Stimulated activated CD8-positive, alpha-beta memory T cell treated with anti-CD3 and anti-CD28 coated beads, Interleukin-7, amount 100 ng/mL, for 24 hours (primary cell): ENCODE data around the gene ZBTB42.

ENCODE experiments used
- DNase-seq: peaks from one replicate; pipeline ENCODE4 v3.0.0-alpha.2; 2020; ENCODE audit warnings: low read depth

ZBTB42 gene

DNA sequence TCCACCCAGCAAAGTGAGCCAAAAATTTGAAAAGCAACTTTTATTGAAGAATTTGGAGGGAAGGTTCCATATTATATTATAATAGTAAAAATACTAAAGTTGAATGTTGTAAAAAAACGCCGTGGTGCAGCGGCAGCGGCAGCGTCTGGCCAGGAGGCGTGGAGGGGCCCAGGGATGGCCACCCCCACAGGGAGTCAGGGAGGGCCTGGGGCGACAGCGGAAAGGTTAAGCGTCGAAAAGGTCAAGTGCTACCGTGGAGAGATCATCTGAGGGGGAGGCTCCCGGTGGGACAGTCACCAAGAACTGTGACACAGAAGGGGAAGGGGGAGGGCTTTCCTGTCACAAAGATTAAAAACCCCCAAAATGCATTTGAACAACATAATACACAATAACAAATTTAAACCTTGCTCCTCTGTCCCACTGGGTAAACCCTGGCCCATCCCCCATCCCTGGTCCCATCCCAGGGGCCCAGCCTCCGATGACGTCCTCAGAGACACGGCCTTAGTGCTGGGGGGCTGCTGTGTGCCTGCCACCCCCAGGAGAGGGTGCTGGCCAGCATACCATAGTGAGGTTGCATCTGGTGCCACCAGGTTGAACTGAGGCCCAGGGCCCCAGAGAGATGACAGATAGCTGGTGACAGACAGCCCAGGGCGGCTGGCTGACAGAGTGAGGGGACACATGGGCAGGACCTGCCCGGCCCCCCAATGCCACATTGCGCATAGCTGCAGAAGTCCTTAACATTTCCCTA lies 31.4 kb upstream of the ZBTB42 start:
- no peak for DNase-seq

- DNase-seq, result no peak
Measured at GRCh38 chr14:104770072-104770579, 30.8 kb upstream of the ZBTB42 start.

DNA sequence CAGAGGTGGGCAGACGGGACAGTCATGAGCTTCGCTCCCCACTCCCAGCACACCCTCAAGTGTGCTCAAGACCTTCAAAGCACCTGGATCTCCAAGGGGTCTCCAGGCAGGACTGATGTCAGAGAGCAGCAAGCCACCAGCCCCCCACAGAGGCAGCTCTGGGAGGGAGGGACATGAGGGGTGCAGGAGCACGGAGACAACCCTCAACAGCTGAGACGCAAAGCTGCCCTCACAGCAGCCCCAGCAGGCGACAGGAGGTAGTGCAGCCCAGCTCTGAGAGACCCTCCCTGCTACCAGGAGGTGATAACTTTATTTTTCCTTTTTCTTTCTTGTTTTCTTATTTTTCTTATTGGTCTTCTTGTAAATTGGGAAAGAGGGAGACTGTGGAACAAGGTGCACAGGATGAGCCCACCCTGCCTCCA lies 30.0 kb upstream of the ZBTB42 start:
- DNase-seq, result no peak

DNA sequence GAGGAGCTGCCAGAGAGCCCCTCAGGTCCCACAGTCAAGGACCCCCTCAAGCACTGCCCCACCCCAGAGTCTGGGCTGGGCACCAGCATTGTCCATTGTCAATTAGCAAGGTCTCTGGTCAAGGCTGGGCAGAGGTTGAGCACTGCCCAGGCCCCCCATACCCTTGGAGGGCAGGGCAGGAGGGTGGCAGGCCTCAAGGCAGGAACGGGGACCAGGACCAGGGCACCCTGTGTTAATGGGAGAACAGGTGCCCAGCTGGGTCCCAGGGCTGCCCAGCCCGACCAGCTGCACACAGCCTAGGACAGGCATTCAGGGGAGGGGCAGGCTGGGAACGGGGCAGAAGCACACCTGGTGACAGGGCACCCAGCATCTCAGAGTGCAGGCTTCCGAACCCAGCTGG lies 29.5 kb upstream of the ZBTB42 start:
- DNase-seq, result no peak

DNA sequence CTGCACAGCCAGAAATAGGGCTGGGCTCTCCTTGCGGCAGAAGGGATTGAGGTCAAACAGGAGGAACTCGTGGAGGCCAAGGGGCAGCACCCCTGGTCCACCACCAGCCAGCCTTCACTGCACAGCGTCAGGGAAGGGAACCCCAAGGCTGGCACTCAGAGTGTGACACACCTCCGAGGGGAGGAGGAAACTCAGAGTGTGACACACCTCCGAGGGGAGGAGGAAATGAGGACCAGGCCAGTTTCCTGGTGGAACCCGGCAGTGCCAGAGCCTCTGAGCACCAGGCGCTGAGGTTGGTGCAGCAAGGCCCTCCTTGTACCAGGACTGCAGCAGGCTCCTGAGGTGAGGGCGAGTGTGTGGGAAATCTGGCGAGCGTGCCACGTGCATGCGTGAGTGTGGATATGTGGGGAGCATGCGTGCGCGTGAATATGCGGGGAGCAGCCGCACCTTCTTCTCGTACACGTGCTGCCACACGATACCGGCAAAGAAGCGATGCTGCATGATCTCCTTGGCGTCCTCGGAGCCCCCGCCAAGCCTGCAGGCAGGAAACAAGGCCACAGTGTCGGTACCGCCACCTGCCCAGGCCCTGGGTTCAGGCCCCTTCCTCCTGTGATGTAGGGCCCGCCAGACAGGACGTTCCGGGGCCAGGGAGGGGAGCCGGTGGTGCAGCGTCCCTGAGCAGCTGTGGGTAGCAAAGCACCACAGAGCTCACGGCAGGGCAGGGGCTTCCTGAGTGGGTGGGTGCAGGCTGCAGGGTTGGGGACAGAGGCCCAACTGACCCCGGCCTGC lies 28.8 kb upstream of the ZBTB42 start:
- DNase-seq, result no peak

- DNase-seq, result no peak
Measured at GRCh38 chr14:104772707-104773504, 28.0 kb upstream of the ZBTB42 start.

- DNase-seq, result no peak
Measured at GRCh38 chr14:104773505-104774452, 27.1 kb upstream of the ZBTB42 start.

GRCh38 chr14:104774453-104775072 lies 26.3 kb upstream of the ZBTB42 start:
- DNase-seq, result no peak

DNA sequence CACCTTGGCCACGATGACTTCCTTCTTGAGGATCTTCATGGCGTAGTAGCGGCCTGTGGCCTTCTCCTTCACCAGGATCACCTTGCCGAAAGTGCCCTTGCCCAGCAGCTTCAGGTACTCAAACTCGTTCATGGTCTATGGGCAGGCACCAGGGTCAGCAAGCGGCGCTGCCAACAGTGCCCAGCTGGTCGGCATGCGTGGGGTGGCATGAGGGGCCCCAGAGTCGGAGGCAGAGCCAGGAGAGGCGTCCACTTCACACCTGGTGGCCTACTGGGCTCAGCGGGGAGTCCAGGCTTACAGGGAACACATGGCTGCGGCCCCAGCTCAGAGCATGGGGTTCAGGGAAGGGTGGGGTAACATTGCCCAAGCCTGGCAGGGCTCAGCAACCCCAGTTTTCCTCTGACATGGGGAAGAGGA lies 25.8 kb upstream of the ZBTB42 start:
- no peak for DNase-seq

GRCh38 chr14:104776481-104776880 lies 24.4 kb upstream of the ZBTB42 start:
- no peak for DNase-seq

GRCh38 chr14:104776961-104777807 lies 23.7 kb upstream of the ZBTB42 start:
- no peak for DNase-seq

DNA sequence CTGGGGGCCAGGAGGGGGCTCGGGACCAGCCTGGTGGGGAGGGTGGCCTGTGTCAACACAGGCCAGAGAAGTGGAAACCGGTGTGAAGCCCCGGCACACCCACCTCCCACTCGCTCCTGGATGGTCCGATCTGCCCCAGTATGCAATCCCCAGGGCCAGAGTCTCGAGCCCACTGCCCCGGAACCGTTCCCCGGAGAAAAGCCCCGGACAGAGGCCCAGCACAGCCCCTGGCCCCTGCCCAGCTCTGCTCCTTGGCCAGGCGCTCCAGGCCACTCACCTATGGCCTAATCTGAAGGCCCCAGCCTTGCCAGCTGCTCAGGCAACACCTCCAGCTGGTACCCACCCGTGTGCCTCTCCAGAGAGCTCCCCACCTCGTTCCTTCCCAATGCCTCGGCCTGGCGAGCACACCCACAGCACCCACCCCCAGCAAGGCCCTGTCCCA lies 23.1 kb upstream of the ZBTB42 start:
- DNase-seq, result no peak

DNA sequence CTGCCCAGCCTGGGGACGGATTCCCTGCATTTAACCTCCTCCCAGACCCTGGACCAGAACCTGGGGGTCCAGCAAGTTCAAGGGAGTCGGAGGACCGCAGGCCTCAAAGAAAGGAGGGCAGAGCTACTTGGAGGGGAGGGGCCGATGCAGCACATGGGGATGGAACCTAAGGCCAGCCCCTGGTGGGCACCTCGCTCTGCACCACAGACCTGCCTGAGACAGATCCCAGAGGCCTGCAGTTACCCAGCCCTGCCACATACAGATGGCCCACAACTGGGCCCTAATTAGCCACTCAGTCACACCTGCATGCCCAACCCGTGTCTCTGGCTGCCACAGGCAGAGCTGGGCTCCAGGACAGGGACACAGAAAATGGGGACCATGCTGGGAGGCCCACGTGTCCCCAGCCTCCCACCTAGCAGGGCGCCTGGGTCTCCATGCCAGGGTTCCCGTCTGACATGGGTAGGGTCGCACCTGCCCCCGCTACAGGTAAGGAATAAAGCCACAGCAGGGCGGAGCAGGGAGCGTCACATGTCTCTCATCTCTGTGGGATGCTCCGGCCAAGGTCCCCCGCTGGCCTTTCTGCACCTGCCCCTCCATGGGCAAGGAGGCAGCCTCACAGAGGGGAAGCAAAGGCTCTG lies 22.1 kb upstream of the ZBTB42 start:
- DNase-seq, result no peak

GRCh38 chr14:104779776-104780512 lies 21.0 kb upstream of the ZBTB42 start:
- no peak for DNase-seq

GRCh38 chr14:104780513-104781030 lies 20.3 kb upstream of the ZBTB42 start:
- DNase-seq, result no peak

GRCh38 chr14:104781271-104782077 lies 19.4 kb upstream of the ZBTB42 start:
- no peak for DNase-seq

DNA sequence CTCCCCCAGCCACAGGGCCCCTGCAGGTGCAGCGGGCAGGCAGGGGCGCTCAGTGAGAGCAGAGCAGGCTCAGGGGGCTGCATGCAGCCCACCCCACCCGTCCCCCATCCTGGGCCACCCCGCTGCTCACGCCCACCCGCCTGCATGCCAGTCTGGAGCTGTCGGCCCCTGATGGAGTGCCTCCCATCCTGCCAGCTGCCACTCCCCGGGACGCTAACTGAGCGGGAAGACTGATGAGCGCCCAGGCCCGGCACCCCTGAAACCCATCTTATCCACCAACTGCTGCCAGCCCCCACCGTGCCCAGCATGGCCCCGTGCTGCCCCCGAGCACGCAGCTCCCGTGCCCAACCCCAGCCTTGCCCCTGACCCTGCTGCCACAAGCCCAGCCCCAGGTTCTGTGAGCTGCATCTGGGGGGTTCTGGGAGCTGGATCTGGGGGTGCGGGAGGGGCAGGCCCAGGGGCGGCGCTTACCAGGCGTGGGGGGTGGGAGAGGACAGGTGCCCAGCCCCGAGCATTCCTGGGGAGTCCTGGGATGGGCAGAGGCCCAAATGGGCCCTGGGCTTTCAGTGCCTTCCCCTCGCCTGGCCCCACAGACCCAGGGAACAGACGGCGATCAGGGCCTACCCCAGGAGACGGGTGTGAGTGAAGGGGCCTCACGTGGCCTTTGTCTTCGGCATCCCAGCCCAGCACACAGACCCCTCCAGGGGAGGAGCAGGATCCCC lies 18.7 kb upstream of the ZBTB42 start:
- no peak for DNase-seq
